Type B pancreatic cell (in vitro differentiated cells): ENCODE measurements around the gene KCNIP2. TPM values are rescaled to one million over a fixed set of nuclear protein-coding genes. Genes with fewer than 3 reads are reported as not detected.
A peak's percentile ranks its signal among the peaks of the same experiment; 100 is the strongest.

Experiments used
- DNase-seq: peaks from one replicate; pipeline ENCODE4 v3.0.0; 2021; ENCODE audit warnings: mixed read lengths; ENCODE audit not compliant: unreplicated experiment; ENCODE audit errors: extremely low spot score
- H3K27ac Mint-ChIP-seq: 2 replicates; pipeline ENCODE4 v1.8.0; 2021; ENCODE audit warnings: mild to moderate bottlenecking, mixed read lengths
- H3K27me3 Mint-ChIP-seq: 2 replicates; pipeline ENCODE4 v1.8.0; 2021; ENCODE audit warnings: mixed read lengths
- H3K36me3 Mint-ChIP-seq: 2 replicates; pipeline ENCODE4 v1.8.0; 2021; ENCODE audit warnings: mixed read lengths
- H3K4me1 Mint-ChIP-seq: one replicate; pipeline ENCODE4 v1.8.0; 2021; ENCODE audit warnings: mixed read lengths; ENCODE audit not compliant: unreplicated experiment
- H3K4me3 Mint-ChIP-seq: 2 replicates; pipeline ENCODE4 v1.8.0; 2021; ENCODE audit warnings: mild to moderate bottlenecking, mixed read lengths
- H3K9me3 Mint-ChIP-seq: 2 replicates; pipeline ENCODE4 v1.8.0; 2021; ENCODE audit warnings: mixed read lengths
- total RNA-seq: library from RNA; stranded (reverse); gene quantifications from 2 replicates; pipeline ENCODE4 v1.2.1, GENCODE V29; 2021; ENCODE audit warnings: low replicate concordance
- TF ChIP-seq, protein P1 (sequence below): fragments of 200-600 bp; sonication (generic); conservative IDR thresholded peaks from 2 replicates; pipeline ENCODE4 v1.5.0; 2021; ENCODE audit warnings: antibody characterized with exemption, mild to moderate bottlenecking

Gene KCNIP2
- total RNA-seq, 1 donor from 2014 or later: 4.9 TPM

DNA sequence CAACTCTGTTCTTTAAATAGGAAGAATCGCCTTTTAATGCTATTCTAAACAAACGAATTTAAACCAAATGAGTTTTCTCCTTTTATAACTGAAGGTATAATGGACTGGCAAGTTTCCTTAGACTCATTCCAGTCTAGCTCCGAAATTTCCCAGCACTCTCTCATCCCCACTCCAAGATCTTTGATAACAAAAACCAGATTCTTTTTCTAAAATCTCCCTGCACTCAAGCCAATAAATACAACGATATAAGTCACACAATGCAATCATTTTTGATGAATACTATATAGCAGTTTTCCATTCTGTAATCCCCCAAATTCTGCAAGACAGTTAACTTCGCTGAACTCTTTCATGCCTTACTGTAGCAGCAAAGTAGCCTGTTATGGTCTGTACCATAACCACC is 27.2 kb downstream of the KCNIP2 start:
- H3K4me3 Mint-ChIP-seq: peak overlapping the region; percentile 99
- H3K4me1 Mint-ChIP-seq: peaks cover 29% of the 10 kb centered on the region
- no peak for DNase-seq
- TF ChIP-seq, protein P1, sequence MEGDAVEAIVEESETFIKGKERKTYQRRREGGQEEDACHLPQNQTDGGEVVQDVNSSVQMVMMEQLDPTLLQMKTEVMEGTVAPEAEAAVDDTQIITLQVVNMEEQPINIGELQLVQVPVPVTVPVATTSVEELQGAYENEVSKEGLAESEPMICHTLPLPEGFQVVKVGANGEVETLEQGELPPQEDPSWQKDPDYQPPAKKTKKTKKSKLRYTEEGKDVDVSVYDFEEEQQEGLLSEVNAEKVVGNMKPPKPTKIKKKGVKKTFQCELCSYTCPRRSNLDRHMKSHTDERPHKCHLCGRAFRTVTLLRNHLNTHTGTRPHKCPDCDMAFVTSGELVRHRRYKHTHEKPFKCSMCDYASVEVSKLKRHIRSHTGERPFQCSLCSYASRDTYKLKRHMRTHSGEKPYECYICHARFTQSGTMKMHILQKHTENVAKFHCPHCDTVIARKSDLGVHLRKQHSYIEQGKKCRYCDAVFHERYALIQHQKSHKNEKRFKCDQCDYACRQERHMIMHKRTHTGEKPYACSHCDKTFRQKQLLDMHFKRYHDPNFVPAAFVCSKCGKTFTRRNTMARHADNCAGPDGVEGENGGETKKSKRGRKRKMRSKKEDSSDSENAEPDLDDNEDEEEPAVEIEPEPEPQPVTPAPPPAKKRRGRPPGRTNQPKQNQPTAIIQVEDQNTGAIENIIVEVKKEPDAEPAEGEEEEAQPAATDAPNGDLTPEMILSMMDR: no peak
- H3K27me3 Mint-ChIP-seq: no peaks in the 10 kb centered on the region
- H3K9me3 Mint-ChIP-seq: no peaks in the 10 kb centered on the region
- peaks cover 9% of the 10 kb centered on the region for H3K36me3 Mint-ChIP-seq
- peak overlapping the region; percentile 98 for H3K27ac Mint-ChIP-seq

DNA sequence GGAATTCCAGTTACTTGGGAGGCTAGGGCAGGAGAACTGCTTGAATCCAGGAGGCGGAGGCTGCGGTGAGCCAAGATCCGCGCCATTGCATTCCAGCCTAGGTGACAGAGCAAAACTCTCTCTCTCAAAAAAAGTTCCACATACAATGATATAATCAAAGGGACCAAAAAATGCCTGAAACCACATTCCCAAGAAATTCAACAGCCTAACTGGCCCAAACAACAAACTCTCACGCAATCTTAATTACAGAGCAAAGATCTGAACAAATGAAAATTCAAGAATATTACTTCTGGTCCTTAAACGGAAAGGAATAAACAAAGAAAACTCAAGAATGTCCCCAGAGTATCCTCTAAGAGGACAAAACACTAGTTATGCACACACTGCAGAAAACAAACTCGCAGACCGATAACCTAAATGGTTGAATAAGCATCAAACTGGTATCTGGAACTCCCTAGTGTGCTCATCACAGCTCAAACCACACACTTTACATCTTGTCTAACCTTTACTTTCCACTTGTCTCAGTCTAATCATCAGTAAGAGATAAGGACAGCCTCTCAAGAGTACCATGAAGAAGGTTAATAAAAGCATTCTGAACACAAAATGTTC is 29.0 kb downstream of the KCNIP2 start:
- peak overlapping the region; percentile 83 for H3K4me3 Mint-ChIP-seq
- peaks cover 9% of the 10 kb centered on the region for H3K36me3 Mint-ChIP-seq
- H3K27me3 Mint-ChIP-seq: no peaks in the 10 kb centered on the region
- DNase-seq: no peak
- peak overlapping the region; percentile 98 for H3K27ac Mint-ChIP-seq
- H3K4me1 Mint-ChIP-seq: peaks cover 29% of the 10 kb centered on the region
- no peaks in the 10 kb centered on the region for H3K9me3 Mint-ChIP-seq
- TF ChIP-seq, protein P1: no peak

DNA sequence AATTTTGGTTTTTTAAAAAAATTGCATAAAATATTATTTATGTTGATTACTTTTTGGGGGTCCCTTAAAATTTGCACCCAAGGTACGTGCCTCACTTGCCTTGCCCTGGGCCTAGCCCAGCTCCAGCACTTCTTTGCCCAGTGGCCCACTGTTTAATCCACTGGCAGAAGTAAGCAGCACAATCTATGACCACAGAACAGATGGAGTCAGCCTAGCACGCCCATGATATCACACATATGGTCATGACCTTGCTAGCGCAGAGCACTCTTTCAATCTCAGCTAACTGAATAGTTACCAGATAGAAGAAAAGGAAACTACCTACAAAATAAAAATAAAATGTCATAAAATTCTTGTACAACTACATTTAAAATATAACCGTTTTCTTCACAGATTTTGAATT is 31.0 kb downstream of the KCNIP2 start:
- TF ChIP-seq, protein P1: no peak
- Mint-ChIP-seq H3K27ac (no peak overlapping the region), H3K36me3 (peaks cover 11% of the 10 kb centered on the region), H3K9me3 (no peaks in the 10 kb centered on the region), H3K27me3 (no peaks in the 10 kb centered on the region), H3K4me1 (peaks cover 20% of the 10 kb centered on the region), H3K4me3 (no peak overlapping the region)
- DNase-seq: no peak

DNA sequence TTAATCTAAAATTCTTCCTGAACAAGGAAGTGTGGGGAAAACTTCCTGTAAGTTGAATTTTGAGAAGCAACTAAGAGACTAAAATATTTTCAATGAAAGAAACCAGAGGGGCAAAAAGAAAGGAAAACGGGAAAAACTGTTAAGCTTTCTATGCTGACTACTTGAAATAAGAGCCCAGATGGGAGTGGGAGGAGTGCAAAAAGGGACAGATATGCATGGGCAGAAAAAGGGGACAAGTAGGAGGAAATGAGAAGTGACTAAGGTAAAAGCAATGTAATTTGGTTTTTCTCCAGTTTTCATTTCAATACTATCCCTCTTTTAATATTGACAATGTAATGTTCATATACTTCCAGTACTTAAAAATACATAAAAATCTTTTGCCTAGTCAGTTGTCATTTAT is 36.4 kb downstream of the KCNIP2 start:
- TF ChIP-seq, protein P1: no peak
- no peak for DNase-seq
- Mint-ChIP-seq H3K9me3 (no peaks in the 10 kb centered on the region), H3K27ac (no peak overlapping the region), H3K36me3 (peaks cover 15% of the 10 kb centered on the region), H3K4me1 (no peaks in the 10 kb centered on the region), H3K4me3 (no peak overlapping the region), H3K27me3 (no peaks in the 10 kb centered on the region)

DNA sequence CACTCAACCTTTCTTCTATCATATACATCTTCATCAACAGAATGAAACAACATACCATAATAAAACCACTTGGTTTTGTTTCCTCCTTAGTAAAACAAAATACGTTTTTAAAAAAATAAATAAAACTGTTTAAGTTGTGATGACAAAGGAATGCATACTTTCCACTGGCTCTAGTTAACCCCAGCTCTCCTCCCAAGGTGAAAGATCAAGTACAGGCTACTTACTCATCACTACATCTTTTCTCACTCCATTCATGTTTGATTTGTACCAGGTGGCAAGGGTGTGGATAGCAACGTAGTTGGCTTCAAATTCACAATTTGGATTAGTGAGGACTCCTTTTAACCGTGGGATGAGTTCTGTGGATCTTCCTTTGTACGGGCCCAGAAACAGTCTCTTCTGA is 40.1 kb downstream of the KCNIP2 start:
- Mint-ChIP-seq H3K36me3 (peaks cover 33% of the 10 kb centered on the region), H3K9me3 (no peaks in the 10 kb centered on the region), H3K27ac (no peak overlapping the region), H3K27me3 (no peaks in the 10 kb centered on the region), H3K4me1 (no peaks in the 10 kb centered on the region), H3K4me3 (no peak overlapping the region)
- TF ChIP-seq, protein P1: no peak
- no peak for DNase-seq
